Osteoblast (primary cell): Measurements from ENCODE around the gene APLP2. TPM values are rescaled to one million over a fixed set of nuclear protein-coding genes. Genes with fewer than 3 reads are reported as not detected.

ENCODE experiments used
- DNase-seq: peaks from one replicate; pipeline ENCODE4 v3.0.0; 2011; ENCODE audit warnings: low spot score, mixed read lengths; ENCODE audit not compliant: insufficient read length; ENCODE audit errors: missing footprints
- H2AFZ ChIP-seq: 2 replicates; pipeline ENCODE4 v1.6.0; 2011; ENCODE audit warnings: mild to moderate bottlenecking, low read length
- H3K27ac ChIP-seq: 2 replicates; pipeline ENCODE4 v1.5.1; 2011; ENCODE audit warnings: mild to moderate bottlenecking, low read depth, low read length, moderate library complexity
- H3K27me3 ChIP-seq: 2 replicates; pipeline ENCODE4 v1.6.0; 2012; ENCODE audit warnings: mild to moderate bottlenecking, control low read depth, inconsistent platforms, low read length, moderate library complexity; ENCODE audit not compliant: insufficient read depth
- H3K36me3 ChIP-seq: 2 replicates; pipeline ENCODE4 v1.5.1; 2011; ENCODE audit warnings: mild to moderate bottlenecking, low read length, control low read depth, moderate library complexity; ENCODE audit not compliant: insufficient read depth
- H3K4me1 ChIP-seq: 2 replicates; pipeline ENCODE4 v1.5.1; 2011; ENCODE audit warnings: mild to moderate bottlenecking, low read length, control low read depth, moderate library complexity; ENCODE audit not compliant: insufficient read depth
- H3K4me2 ChIP-seq: 2 replicates; pipeline ENCODE4 v1.6.0; 2011; ENCODE audit warnings: mild to moderate bottlenecking, low read length; ENCODE audit not compliant: insufficient read depth
- H3K4me3 ChIP-seq: fragments of 200-600 bp; sonication (generic); 3 replicates; pipeline ENCODE4 v1.5.1; 2012; ENCODE audit warnings: mild to moderate bottlenecking, low read length, inconsistent platforms; ENCODE audit not compliant: insufficient read depth
- H3K79me2 ChIP-seq: 2 replicates; pipeline ENCODE4 v1.6.0; 2012; ENCODE audit warnings: mild to moderate bottlenecking, low read length, control low read depth, inconsistent platforms; ENCODE audit not compliant: insufficient read depth
- H3K9me3 ChIP-seq: 2 replicates; pipeline ENCODE4 v1.5.1; 2011; ENCODE audit warnings: low read depth, low read length, control low read depth
- H4K20me1 ChIP-seq: 2 replicates; pipeline ENCODE4 v1.6.0; 2012; ENCODE audit warnings: mild to moderate bottlenecking, low read length, control low read depth; ENCODE audit not compliant: insufficient read depth
- CTCF ChIP-seq: IDR thresholded peaks from 2 replicates; pipeline ENCODE4 v1.5.1; 2011; ENCODE audit warnings: mild to moderate bottlenecking, low read depth, low read length, moderate library complexity; ENCODE audit errors: extremely low read depth
- total RNA-seq: library from RNA; depleted of rRNA; stranded (reverse); fragments of >200 nt; gene quantifications from 2 replicates; pipeline ENCODE4 v1.2.3, GENCODE V29; 2012

APLP2 gene
- total RNA-seq, 1 donor = 331 TPM

DNA sequence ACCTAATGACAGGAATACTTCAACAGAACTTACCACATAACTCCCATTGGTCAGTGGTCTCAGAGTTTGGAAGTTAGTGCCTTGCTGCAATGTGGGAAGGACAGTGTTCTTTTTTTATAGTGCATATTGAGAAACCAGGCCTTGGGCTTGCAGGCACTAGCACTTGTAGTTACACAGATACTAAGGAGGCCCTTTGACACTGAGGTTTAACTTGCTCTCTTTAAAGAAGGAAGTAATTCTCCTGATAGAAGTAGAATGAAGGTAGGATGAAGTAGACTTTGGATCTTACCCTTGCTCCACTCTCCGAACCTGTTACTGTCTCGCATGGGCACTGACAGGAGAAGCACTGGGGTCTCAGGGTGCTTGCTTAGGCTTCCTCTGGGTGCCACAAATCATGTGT is 58.9 kb downstream of the APLP2 start:
- H3K36me3 ChIP-seq = peaks cover 71% of the 10 kb centered on the region

GRCh38 chr11:130129922-130130321 is 60.2 kb downstream of the APLP2 start:
- no peak overlapping the region for H2AFZ ChIP-seq
- peaks cover 11% of the 10 kb centered on the region for H4K20me1 ChIP-seq
- no peak for DNase-seq
- H3K36me3 ChIP-seq = peaks cover 74% of the 10 kb centered on the region
- TF ChIP-seq CTCF = no peak
- H3K4me1 ChIP-seq = no peaks in the 10 kb centered on the region
- H3K27ac ChIP-seq = no peak overlapping the region
- H3K9me3 ChIP-seq = no peaks in the 10 kb centered on the region
- H3K4me3 ChIP-seq = no peak overlapping the region
- no peaks in the 10 kb centered on the region for H3K27me3 ChIP-seq
- peaks cover 17% of the 10 kb centered on the region for H3K79me2 ChIP-seq
- no peak overlapping the region for H3K4me2 ChIP-seq

More for the DNA sequence above, 58.9 kb downstream of the APLP2 start:
- Histone ChIP-seq H3K4me1 (peaks cover 13% of the 10 kb centered on the region), H3K27ac (no peak overlapping the region), H2AFZ (no peak overlapping the region), H3K4me3 (no peak overlapping the region), H3K9me3 (no peaks in the 10 kb centered on the region), H4K20me1 (peaks cover 20% of the 10 kb centered on the region), H3K79me2 (peaks cover 21% of the 10 kb centered on the region), H3K4me2 (no peak overlapping the region), H3K27me3 (no peaks in the 10 kb centered on the region)
- no peak for DNase-seq
- no peak for TF ChIP-seq CTCF

- Histone ChIP-seq H3K27ac (no peak overlapping the region), H3K4me1 (no peaks in the 10 kb centered on the region), H4K20me1 (peaks cover 5% of the 10 kb centered on the region), H3K27me3 (no peaks in the 10 kb centered on the region), H3K4me2 (no peak overlapping the region), H3K79me2 (no peaks in the 10 kb centered on the region), H3K4me3 (no peak overlapping the region), H2AFZ (no peak overlapping the region), H3K9me3 (no peaks in the 10 kb centered on the region), H3K36me3 (peaks cover 73% of the 10 kb centered on the region)
- peak; percentile 88 for TF ChIP-seq CTCF
- DNase-seq = peak; percentile 87
Measured at GRCh38 chr11:130131961-130132850, 62.5 kb downstream of the APLP2 start.

GRCh38 chr11:130133716-130134115 is 64.0 kb downstream of the APLP2 start:
- Histone ChIP-seq H3K27me3 (no peaks in the 10 kb centered on the region), H3K4me3 (no peak overlapping the region), H3K36me3 (peaks cover 70% of the 10 kb centered on the region), H3K79me2 (no peaks in the 10 kb centered on the region), H3K9me3 (no peaks in the 10 kb centered on the region), H2AFZ (no peak overlapping the region), H3K4me1 (no peaks in the 10 kb centered on the region), H3K27ac (no peak overlapping the region), H3K4me2 (no peak overlapping the region), H4K20me1 (peaks cover 5% of the 10 kb centered on the region)
- no peak for TF ChIP-seq CTCF
- no peak for DNase-seq
